ENCODE measurements around the gene TMC3. TPM values are rescaled to one million over a fixed set of nuclear protein-coding genes. Genes with fewer than 3 reads are reported as not detected.
A peak's percentile ranks its signal among the peaks of the same experiment; 100 is the strongest.

TMC3 gene
- total and polyA plus RNA-seq, 9 of the 15 experiments (the other 6 are each of a cell fraction or from before 2014, with no cell fraction given): 0.01 to 0.14 TPM; not detected in 7

DNA sequence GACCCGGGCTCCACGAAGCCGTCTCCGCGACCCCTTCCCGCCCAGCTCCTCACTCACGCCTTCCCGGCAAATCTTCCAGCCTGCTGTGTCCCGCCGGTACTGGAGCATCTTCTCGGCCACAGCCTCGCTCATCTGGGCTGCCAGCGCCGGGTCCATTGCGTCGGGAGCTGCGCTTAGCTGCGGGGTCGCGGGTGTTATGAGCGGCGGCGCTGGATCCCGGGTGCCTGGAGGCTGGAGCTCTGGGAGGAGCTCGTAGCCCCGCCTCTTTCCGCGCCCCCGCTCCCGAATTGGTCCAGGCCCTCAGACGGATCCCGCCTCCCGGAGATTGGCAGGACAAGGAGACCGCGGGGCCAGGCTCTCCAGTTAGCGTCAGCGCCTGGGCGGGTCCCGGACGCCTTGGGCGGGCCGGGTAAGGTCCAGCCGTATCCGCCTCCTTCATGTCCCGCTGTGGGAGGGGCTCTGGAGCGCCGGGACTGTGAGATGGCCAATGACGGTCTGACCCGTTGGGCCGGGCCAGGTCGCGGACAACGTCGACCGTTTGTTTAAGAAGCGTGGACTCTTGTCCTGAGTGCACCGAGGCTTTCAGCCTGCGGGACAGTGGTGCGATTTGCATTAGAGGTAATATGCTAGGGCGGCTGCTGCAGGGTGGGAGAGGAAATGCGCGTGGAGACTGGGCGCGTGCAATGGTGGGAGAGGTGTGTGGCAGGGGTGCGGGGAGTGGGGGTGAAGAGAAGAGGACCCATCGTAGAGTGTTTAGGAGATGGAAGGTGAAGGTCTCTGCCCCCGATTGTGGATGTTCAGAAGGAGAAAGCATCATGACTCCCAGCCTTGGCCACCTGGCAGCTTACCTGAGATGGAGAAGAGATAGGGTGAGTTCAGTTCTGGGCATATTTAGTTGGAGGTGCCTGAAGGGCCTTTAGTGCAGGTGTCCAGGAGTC lies 49.8 kb downstream of the TMC3 start, which contains the start of gene STARD5 (continued):
- TF ChIP-seq, protein P1, sequence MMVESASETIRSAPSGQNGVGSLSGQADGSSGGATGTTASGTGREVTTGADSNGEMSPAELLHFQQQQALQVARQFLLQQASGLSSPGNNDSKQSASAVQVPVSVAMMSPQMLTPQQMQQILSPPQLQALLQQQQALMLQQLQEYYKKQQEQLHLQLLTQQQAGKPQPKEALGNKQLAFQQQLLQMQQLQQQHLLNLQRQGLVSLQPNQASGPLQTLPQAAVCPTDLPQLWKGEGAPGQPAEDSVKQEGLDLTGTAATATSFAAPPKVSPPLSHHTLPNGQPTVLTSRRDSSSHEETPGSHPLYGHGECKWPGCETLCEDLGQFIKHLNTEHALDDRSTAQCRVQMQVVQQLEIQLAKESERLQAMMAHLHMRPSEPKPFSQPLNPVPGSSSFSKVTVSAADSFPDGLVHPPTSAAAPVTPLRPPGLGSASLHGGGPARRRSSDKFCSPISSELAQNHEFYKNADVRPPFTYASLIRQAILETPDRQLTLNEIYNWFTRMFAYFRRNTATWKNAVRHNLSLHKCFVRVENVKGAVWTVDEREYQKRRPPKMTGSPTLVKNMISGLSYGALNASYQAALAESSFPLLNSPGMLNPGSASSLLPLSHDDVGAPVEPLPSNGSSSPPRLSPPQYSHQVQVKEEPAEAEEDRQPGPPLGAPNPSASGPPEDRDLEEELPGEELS (CRISPR knock-in tag; IDR thresholded peaks at IDR 0.05; ENCODE audit: borderline replicate concordance): no peak
- TF ChIP-seq, protein P2, sequence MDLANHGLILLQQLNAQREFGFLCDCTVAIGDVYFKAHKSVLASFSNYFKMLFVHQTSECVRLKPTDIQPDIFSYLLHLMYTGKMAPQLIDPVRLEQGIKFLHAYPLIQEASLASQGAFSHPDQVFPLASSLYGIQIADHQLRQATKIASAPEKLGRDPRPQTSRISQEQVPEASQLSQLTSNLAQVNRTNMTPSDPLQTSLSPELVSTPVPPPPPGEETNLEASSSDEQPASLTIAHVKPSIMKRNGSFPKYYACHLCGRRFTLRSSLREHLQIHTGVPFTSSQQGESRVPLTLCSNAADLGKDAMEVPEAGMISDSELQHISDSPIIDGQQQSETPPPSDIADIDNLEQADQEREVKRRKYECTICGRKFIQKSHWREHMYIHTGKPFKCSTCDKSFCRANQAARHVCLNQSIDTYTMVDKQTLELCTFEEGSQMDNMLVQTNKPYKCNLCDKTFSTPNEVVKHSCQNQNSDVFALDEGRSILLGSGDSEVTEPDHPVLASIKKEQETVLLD (IDR thresholded peaks at IDR 0.05): peak; percentile 59; the same call in 1 of the 2 replicates
- TF ChIP-seq, protein P3, sequence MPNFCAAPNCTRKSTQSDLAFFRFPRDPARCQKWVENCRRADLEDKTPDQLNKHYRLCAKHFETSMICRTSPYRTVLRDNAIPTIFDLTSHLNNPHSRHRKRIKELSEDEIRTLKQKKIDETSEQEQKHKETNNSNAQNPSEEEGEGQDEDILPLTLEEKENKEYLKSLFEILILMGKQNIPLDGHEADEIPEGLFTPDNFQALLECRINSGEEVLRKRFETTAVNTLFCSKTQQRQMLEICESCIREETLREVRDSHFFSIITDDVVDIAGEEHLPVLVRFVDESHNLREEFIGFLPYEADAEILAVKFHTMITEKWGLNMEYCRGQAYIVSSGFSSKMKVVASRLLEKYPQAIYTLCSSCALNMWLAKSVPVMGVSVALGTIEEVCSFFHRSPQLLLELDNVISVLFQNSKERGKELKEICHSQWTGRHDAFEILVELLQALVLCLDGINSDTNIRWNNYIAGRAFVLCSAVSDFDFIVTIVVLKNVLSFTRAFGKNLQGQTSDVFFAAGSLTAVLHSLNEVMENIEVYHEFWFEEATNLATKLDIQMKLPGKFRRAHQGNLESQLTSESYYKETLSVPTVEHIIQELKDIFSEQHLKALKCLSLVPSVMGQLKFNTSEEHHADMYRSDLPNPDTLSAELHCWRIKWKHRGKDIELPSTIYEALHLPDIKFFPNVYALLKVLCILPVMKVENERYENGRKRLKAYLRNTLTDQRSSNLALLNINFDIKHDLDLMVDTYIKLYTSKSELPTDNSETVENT (CRISPR knock-in tag; IDR thresholded peaks at IDR 0.05): peak; percentile 35; the same call in 1 of the 2 replicates
- TF ChIP-seq ATF7 (IDR thresholded peaks at IDR 0.05): peak; percentile 66; the same call in 1 of the 2 replicates
- no peak for TF ChIP-seq SREBF1 (IDR thresholded peaks at IDR 0.05; ENCODE audit: borderline replicate concordance, low read depth, low read length)
- no peak for TF ChIP-seq HNRNPUL1 (IDR thresholded peaks at IDR 0.05; ENCODE audit: low read length)
- TF ChIP-seq YY1 (IDR thresholded peaks at IDR 0.05; ENCODE audit: borderline replicate concordance in 1 of 3, control insufficient read depth in 1 of 3, extremely low read depth in 1 of 3, insufficient read depth in 3 of 3, insufficient read length in 1 of 3, insufficient replicate concordance in 2 of 3, low read depth in 1 of 3, low read length in 2 of 3): peak in 2 of 3 experiments; percentile 9 to 12
- TF ChIP-seq, protein P4, sequence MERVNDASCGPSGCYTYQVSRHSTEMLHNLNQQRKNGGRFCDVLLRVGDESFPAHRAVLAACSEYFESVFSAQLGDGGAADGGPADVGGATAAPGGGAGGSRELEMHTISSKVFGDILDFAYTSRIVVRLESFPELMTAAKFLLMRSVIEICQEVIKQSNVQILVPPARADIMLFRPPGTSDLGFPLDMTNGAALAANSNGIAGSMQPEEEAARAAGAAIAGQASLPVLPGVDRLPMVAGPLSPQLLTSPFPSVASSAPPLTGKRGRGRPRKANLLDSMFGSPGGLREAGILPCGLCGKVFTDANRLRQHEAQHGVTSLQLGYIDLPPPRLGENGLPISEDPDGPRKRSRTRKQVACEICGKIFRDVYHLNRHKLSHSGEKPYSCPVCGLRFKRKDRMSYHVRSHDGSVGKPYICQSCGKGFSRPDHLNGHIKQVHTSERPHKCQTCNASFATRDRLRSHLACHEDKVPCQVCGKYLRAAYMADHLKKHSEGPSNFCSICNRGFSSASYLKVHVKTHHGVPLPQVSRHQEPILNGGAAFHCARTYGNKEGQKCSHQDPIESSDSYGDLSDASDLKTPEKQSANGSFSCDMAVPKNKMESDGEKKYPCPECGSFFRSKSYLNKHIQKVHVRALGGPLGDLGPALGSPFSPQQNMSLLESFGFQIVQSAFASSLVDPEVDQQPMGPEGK (CRISPR knock-in tag; IDR thresholded peaks at IDR 0.05; ENCODE audit: borderline replicate concordance): no peak
- no peak for TF ChIP-seq ZNF444 (CRISPR knock-in tag; IDR thresholded peaks at IDR 0.05)
- TF ChIP-seq POLR2AphosphoS5 (IDR thresholded peaks at IDR 0.05; ENCODE audit: control insufficient read depth, insufficient read depth, low read depth, low read length): peak; percentile 49; the same call in 1 of the 2 replicates
- no peak for TF ChIP-seq HDAC8 (tag; IDR thresholded peaks at IDR 0.05)
- no peak for TF ChIP-seq SMARCB1 (IDR thresholded peaks at IDR 0.05; ENCODE audit: insufficient read length, low read depth)
- TF ChIP-seq, protein P5, sequence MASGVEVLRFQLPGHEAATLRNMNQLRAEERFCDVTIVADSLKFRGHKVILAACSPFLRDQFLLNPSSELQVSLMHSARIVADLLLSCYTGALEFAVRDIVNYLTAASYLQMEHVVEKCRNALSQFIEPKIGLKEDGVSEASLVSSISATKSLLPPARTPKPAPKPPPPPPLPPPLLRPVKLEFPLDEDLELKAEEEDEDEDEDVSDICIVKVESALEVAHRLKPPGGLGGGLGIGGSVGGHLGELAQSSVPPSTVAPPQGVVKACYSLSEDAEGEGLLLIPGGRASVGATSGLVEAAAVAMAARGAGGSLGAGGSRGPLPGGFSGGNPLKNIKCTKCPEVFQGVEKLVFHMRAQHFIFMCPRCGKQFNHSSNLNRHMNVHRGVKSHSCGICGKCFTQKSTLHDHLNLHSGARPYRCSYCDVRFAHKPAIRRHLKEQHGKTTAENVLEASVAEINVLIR (CRISPR knock-in tag; IDR thresholded peaks at IDR 0.05): no peak
- TF ChIP-seq POLR2A (conservative IDR thresholded peaks at IDR 0.05): peak; percentile 80
